Measurements from ENCODE around the gene UNC93B1. TPM values are rescaled to one million over a fixed set of nuclear protein-coding genes. Genes with fewer than 3 reads are reported as not detected.
"Not testable (repeated sequence)": the region's sequence is repeated elsewhere in the genome, so short reads cannot be mapped to it uniquely, and the experiment has no call there.

UNC93B1 gene
- total and polyA plus RNA-seq, 2 donors (not counting 1 experiment from before 2014, with no cell fraction given) = 15.7 to 20.0 TPM

- H3K9ac ChIP-seq (ENCODE audit: insufficient read depth, low read length); H3K79me2 ChIP-seq (ENCODE audit: control insufficient read depth, insufficient read depth, low read length); H3K27ac ChIP-seq (ENCODE audit: insufficient read depth, low read length); H3K27me3 ChIP-seq (ENCODE audit: control insufficient read depth, insufficient read depth, low read length); DNase-seq (ENCODE audit: low read depth in 2 of 2); H3K4me1 ChIP-seq (ENCODE audit: control insufficient read depth, extremely low read depth, insufficient read depth, low read length); H2AFZ ChIP-seq (ENCODE audit: low read length); H3K4me3 ChIP-seq (replicated peaks in 1 of 4; ENCODE audit: control extremely low read depth in 1 of 4, insufficient read depth in 1 of 4, low read depth in 3 of 4, low read length in 4 of 4); H3K4me2 ChIP-seq (ENCODE audit: extremely low read depth, insufficient read depth, low read length); H4K20me1 ChIP-seq (ENCODE audit: control insufficient read depth, extremely low read depth, insufficient read depth, low read length); H3K36me3 ChIP-seq (ENCODE audit: control insufficient read depth, insufficient read depth, low read length); H3K9me3 ChIP-seq (ENCODE audit: control insufficient read depth, insufficient read depth, low read depth, low read length): not testable (repeated sequence)
Observed at GRCh38 chr11:67954251-67954650, 49.6 kb downstream of the UNC93B1 start.

GRCh38 chr11:67950705-67951104 is 53.2 kb downstream of the UNC93B1 start:
- H3K9ac ChIP-seq (ENCODE audit: insufficient read depth, low read length); H3K27ac ChIP-seq (ENCODE audit: insufficient read depth, low read length); H3K79me2 ChIP-seq (ENCODE audit: control insufficient read depth, insufficient read depth, low read length); DNase-seq (ENCODE audit: low read depth in 2 of 2); H4K20me1 ChIP-seq (ENCODE audit: control insufficient read depth, extremely low read depth, insufficient read depth, low read length); H3K4me2 ChIP-seq (ENCODE audit: extremely low read depth, insufficient read depth, low read length); H2AFZ ChIP-seq (ENCODE audit: low read length); H3K27me3 ChIP-seq (ENCODE audit: control insufficient read depth, insufficient read depth, low read length); H3K4me1 ChIP-seq (ENCODE audit: control insufficient read depth, extremely low read depth, insufficient read depth, low read length); H3K9me3 ChIP-seq (ENCODE audit: control insufficient read depth, insufficient read depth, low read depth, low read length); H3K36me3 ChIP-seq (ENCODE audit: control insufficient read depth, insufficient read depth, low read length); H3K4me3 ChIP-seq (replicated peaks in 1 of 4; ENCODE audit: control extremely low read depth in 1 of 4, insufficient read depth in 1 of 4, low read depth in 3 of 4, low read length in 4 of 4): not testable (repeated sequence)

- H3K79me2 ChIP-seq (ENCODE audit: control insufficient read depth, insufficient read depth, low read length); H3K27me3 ChIP-seq (ENCODE audit: control insufficient read depth, insufficient read depth, low read length); H3K4me1 ChIP-seq (ENCODE audit: control insufficient read depth, extremely low read depth, insufficient read depth, low read length); H3K36me3 ChIP-seq (ENCODE audit: control insufficient read depth, insufficient read depth, low read length); H3K4me3 ChIP-seq (replicated peaks in 1 of 4; ENCODE audit: control extremely low read depth in 1 of 4, insufficient read depth in 1 of 4, low read depth in 3 of 4, low read length in 4 of 4); H3K27ac ChIP-seq (ENCODE audit: insufficient read depth, low read length); H3K4me2 ChIP-seq (ENCODE audit: extremely low read depth, insufficient read depth, low read length); DNase-seq (ENCODE audit: low read depth in 2 of 2); H2AFZ ChIP-seq (ENCODE audit: low read length); H3K9ac ChIP-seq (ENCODE audit: insufficient read depth, low read length); H4K20me1 ChIP-seq (ENCODE audit: control insufficient read depth, extremely low read depth, insufficient read depth, low read length); H3K9me3 ChIP-seq (ENCODE audit: control insufficient read depth, insufficient read depth, low read depth, low read length): not testable (repeated sequence)
Observed at GRCh38 chr11:67947785-67948184, 56.1 kb downstream of the UNC93B1 start.

- not testable (repeated sequence) for H3K36me3 ChIP-seq (ENCODE audit: control insufficient read depth, insufficient read depth, low read length); H2AFZ ChIP-seq (ENCODE audit: low read length); H3K4me1 ChIP-seq (ENCODE audit: control insufficient read depth, extremely low read depth, insufficient read depth, low read length); H3K79me2 ChIP-seq (ENCODE audit: control insufficient read depth, insufficient read depth, low read length); H3K4me3 ChIP-seq (replicated peaks in 1 of 4; ENCODE audit: control extremely low read depth in 1 of 4, insufficient read depth in 1 of 4, low read depth in 3 of 4, low read length in 4 of 4); H3K9me3 ChIP-seq (ENCODE audit: control insufficient read depth, insufficient read depth, low read depth, low read length); H3K27ac ChIP-seq (ENCODE audit: insufficient read depth, low read length); H3K27me3 ChIP-seq (ENCODE audit: control insufficient read depth, insufficient read depth, low read length); H3K9ac ChIP-seq (ENCODE audit: insufficient read depth, low read length); H3K4me2 ChIP-seq (ENCODE audit: extremely low read depth, insufficient read depth, low read length); H4K20me1 ChIP-seq (ENCODE audit: control insufficient read depth, extremely low read depth, insufficient read depth, low read length); DNase-seq (ENCODE audit: low read depth in 2 of 2)
Observed at GRCh38 chr11:67946403-67946802, 57.5 kb downstream of the UNC93B1 start.

- not testable (repeated sequence) for H3K27me3 ChIP-seq (ENCODE audit: control insufficient read depth, insufficient read depth, low read length); H3K27ac ChIP-seq (ENCODE audit: insufficient read depth, low read length); H3K4me1 ChIP-seq (ENCODE audit: control insufficient read depth, extremely low read depth, insufficient read depth, low read length); H3K4me2 ChIP-seq (ENCODE audit: extremely low read depth, insufficient read depth, low read length); H3K9ac ChIP-seq (ENCODE audit: insufficient read depth, low read length); H3K79me2 ChIP-seq (ENCODE audit: control insufficient read depth, insufficient read depth, low read length); H4K20me1 ChIP-seq (ENCODE audit: control insufficient read depth, extremely low read depth, insufficient read depth, low read length); H3K36me3 ChIP-seq (ENCODE audit: control insufficient read depth, insufficient read depth, low read length); H2AFZ ChIP-seq (ENCODE audit: low read length); DNase-seq (ENCODE audit: low read depth in 2 of 2); H3K9me3 ChIP-seq (ENCODE audit: control insufficient read depth, insufficient read depth, low read depth, low read length); H3K4me3 ChIP-seq (replicated peaks in 1 of 4; ENCODE audit: control extremely low read depth in 1 of 4, insufficient read depth in 1 of 4, low read depth in 3 of 4, low read length in 4 of 4)
Observed at GRCh38 chr11:67943406-67943805, 60.5 kb downstream of the UNC93B1 start.

Other genes starting within 250 kb of the UNC93B1 start
- gene ALDH3B1, start 6.2 kb upstream of the UNC93B1 start, total RNA-seq = 24.9 and 57.6 TPM in 2 replicates
- 19.1 and 39.0 TPM in 2 replicates for gene ALDH3B1, start 6.2 kb upstream of the UNC93B1 start, polyA plus RNA-seq
- 88.1 and 148 TPM in 2 replicates for gene NDUFS8, start 26.6 kb upstream of the UNC93B1 start, total RNA-seq
- 36.3 and 53.5 TPM in 2 replicates for gene NDUFS8, start 26.6 kb upstream of the UNC93B1 start, polyA plus RNA-seq
- gene TCIRG1, start 34.9 kb upstream of the UNC93B1 start, total RNA-seq = 42.1 and 46.2 TPM in 2 replicates
- 24.7 and 26.7 TPM in 2 replicates for gene TCIRG1, start 34.9 kb upstream of the UNC93B1 start, polyA plus RNA-seq
- gene CHKA, start 117.3 kb upstream of the UNC93B1 start, total RNA-seq = 8.0 and 8.4 TPM in 2 replicates
- 7.2 and 7.4 TPM in 2 replicates for gene CHKA, start 117.3 kb upstream of the UNC93B1 start, polyA plus RNA-seq
- 23.4 and 24.3 TPM in 2 replicates for gene KMT5B, start 209.2 kb upstream of the UNC93B1 start, total RNA-seq
- 9.3 and 13.0 TPM in 2 replicates for gene KMT5B, start 209.2 kb upstream of the UNC93B1 start, polyA plus RNA-seq

All from fibroblast of lung (primary cell).